ENCODE data around the gene ABLIM1. TPM values are rescaled to one million over a fixed set of nuclear protein-coding genes. Genes with fewer than 3 reads are reported as not detected.

Gene ABLIM1
- total and polyA plus RNA-seq, 2 of the 13 experiments (the other 11 are each of a cell fraction or from before 2014, with no cell fraction given): 59.4 to 92.7 TPM

DNA sequence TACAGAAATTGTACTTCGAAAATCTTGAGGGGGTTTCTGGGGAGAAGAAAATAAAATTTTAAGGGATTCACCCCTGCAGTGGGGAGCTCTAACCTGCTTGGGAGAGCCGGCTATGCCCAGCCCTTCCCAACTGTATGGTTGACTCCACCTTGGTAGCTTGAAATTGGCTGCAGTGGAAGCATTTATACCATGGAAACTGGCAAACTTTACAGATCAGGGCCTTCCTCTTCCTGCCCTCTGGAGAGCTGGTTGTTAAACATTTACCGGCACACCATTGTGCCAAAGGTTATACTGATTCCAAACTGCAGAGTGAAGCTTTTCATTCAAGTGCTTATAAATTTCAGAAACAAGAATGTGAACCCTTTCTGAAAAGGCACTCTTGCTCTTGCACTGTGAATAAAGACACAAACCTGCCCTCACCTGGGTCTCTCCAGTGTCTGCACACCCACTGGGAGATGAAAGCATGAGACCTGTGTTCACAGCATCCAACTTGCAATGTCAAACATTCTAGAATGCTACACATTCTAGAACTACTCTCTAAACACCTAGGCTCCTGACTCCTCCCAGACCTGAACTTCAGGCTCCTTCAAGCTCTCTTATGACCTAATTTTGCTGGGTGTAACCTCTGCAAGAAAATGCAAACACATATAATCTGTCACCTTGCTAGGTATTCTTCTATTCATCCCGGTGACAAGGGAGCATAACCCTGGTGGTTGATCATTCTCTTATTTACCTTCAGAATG, 44.7 kb downstream of the ABLIM1 start (continued):
- TF ChIP-seq, protein P1, sequence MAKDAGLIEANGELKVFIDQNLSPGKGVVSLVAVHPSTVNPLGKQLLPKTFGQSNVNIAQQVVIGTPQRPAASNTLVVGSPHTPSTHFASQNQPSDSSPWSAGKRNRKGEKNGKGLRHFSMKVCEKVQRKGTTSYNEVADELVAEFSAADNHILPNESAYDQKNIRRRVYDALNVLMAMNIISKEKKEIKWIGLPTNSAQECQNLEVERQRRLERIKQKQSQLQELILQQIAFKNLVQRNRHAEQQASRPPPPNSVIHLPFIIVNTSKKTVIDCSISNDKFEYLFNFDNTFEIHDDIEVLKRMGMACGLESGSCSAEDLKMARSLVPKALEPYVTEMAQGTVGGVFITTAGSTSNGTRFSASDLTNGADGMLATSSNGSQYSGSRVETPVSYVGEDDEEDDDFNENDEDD (CRISPR knock-in tag; IDR thresholded peaks at IDR 0.05; ENCODE audit: borderline replicate concordance): no peak
- TF ChIP-seq TFDP2 (CRISPR knock-in tag; IDR thresholded peaks at IDR 0.05) (no peak), ZSCAN21 (CRISPR knock-in tag; IDR thresholded peaks at IDR 0.05; ENCODE audit: borderline replicate concordance) (no peak), NFYB (CRISPR knock-in tag; IDR thresholded peaks at IDR 0.05) (no peak), CENPBD1 (CRISPR knock-in tag; IDR thresholded peaks at IDR 0.05; ENCODE audit: borderline replicate concordance, low read depth) (no peak), JUND (CRISPR knock-in tag; IDR thresholded peaks at IDR 0.05) (no peak), ZNF784 (CRISPR knock-in tag; IDR thresholded peaks at IDR 0.05; ENCODE audit: borderline replicate concordance) (no peak), PAXIP1 (CRISPR knock-in tag; conservative IDR thresholded peaks at IDR 0.05) (peak; percentile 39; the same call in 1 of the 2 replicates), ZKSCAN8 (CRISPR knock-in tag; IDR thresholded peaks at IDR 0.05; ENCODE audit: borderline replicate concordance) (no peak), EEA1 (CRISPR knock-in tag; IDR thresholded peaks at IDR 0.05; ENCODE audit: borderline replicate concordance) (no peak), HINFP (CRISPR knock-in tag; IDR thresholded peaks at IDR 0.05; ENCODE audit: low read depth) (no peak), NR2F6 (IDR thresholded peaks at IDR 0.05) (no peak), NR2F6 (CRISPR knock-in tag; IDR thresholded peaks at IDR 0.05) (no peak), UBTF (CRISPR knock-in tag; IDR thresholded peaks at IDR 0.05) (no peak), MAFK (conservative IDR thresholded peaks at IDR 0.05 in 1 of 2, IDR thresholded peaks at IDR 0.05 in 1 of 2; ENCODE audit: low read length in 2 of 2) (no peak), BCL6 (CRISPR knock-in tag; IDR thresholded peaks at IDR 0.05) (no peak)

Measured in HepG2 (cell line).